Skin epidermis (tissue), 12 donors: ENCODE data around the gene MAN2B2.
"Not testable (repeated sequence)": the region's sequence is repeated elsewhere in the genome, so short reads cannot be mapped to it uniquely, and the experiment has no call there.

Experiments
- H3K27ac ChIP-seq, 21 experiments: fragments of 200-600 bp; sonication (generic) in 11 of 21; one replicate each; pipeline ENCODE4 v1.5.0; 2020; ENCODE audit warnings: mild to moderate bottlenecking in 3 of 21, inconsistent platforms in 2 of 21, moderate library complexity in 2 of 21
- H3K4me3 ChIP-seq, 7 experiments: fragments of 200-600 bp; sonication (generic) in 2 of 7; one replicate each; pipeline ENCODE4 v1.5.0; 2020; ENCODE audit warnings: inconsistent platforms in 2 of 7, mild to moderate bottlenecking in 2 of 7, moderate library complexity in 1 of 7

Gene MAN2B2

GRCh38 chr4:6633091-6633906, 58.3 kb downstream of the MAN2B2 start:
- Histone ChIP-seq H3K27ac (no peak overlapping the region), H3K4me3 (no peak overlapping the region)

- Histone ChIP-seq H3K4me3 (no peak overlapping the region), H3K27ac (no peak overlapping the region)
Observed at GRCh38 chr4:6634746-6635145, 59.8 kb downstream of the MAN2B2 start.

GRCh38 chr4:6639137-6639680, 64.2 kb downstream of the MAN2B2 start:
- H3K4me3 ChIP-seq: no peak overlapping the region

GRCh38 chr4:6640292-6641163, 65.5 kb downstream of the MAN2B2 start, which contains the start of gene MRFAP1:
MRFAP1 (plus strand) TSS chr4:6640685; CDS start chr4:6640863, 178 bp downstream.
- peak within 1 kb of the TSS; percentile 61 to 98 (median 88) for H3K4me3 ChIP-seq

More at GRCh38 chr4:6639137-6639680, 64.2 kb downstream of the MAN2B2 start:
- H3K27ac ChIP-seq: peak overlapping the region in 1 of 21 experiments; percentile 79

GRCh38 chr4:6641164-6641970, 66.4 kb downstream of the MAN2B2 start:
- Histone ChIP-seq H3K27ac (peak overlapping the region; percentile 66 to 97 (median 90)), H3K4me3 (peak overlapping the region; percentile 61 to 98 (median 88))

More at GRCh38 chr4:6640292-6641163, 65.5 kb downstream of the MAN2B2 start, which contains the start of gene MRFAP1:
- peak within 1 kb of the TSS; percentile 66 to 97 (median 90) for H3K27ac ChIP-seq

- peak overlapping the region in 17 of 21 experiments; percentile 75 to 97 (median 91) for H3K27ac ChIP-seq
- peak overlapping the region; percentile 61 to 98 (median 88) for H3K4me3 ChIP-seq
Observed at GRCh38 chr4:6641971-6642320, 67.0 kb downstream of the MAN2B2 start.

- no peak overlapping the region for H3K4me3 ChIP-seq
- no peak overlapping the region for H3K27ac ChIP-seq
Observed at GRCh38 chr4:6643141-6643847, 68.3 kb downstream of the MAN2B2 start.

- H3K4me3 ChIP-seq: no peak overlapping the region
- H3K27ac ChIP-seq: no peak overlapping the region
Observed at GRCh38 chr4:6644792-6645530, 70.0 kb downstream of the MAN2B2 start.

- Histone ChIP-seq H3K27ac (no peak overlapping the region), H3K4me3 (no peak overlapping the region)
Observed at GRCh38 chr4:6647169-6647568, 72.2 kb downstream of the MAN2B2 start.

GRCh38 chr4:6647582-6648230, 72.7 kb downstream of the MAN2B2 start:
- Histone ChIP-seq H3K4me3 (no peak overlapping the region), H3K27ac (no peak overlapping the region)

GRCh38 chr4:6649216-6649615, 74.2 kb downstream of the MAN2B2 start:
- H3K27ac ChIP-seq: no peak overlapping the region

GRCh38 chr4:6654211-6654610, 79.2 kb downstream of the MAN2B2 start:
- H3K4me3 ChIP-seq, H3K27ac ChIP-seq: not testable (repeated sequence)

More at GRCh38 chr4:6649216-6649615, 74.2 kb downstream of the MAN2B2 start:
- H3K4me3 ChIP-seq: no peak overlapping the region

GRCh38 chr4:6655291-6655690, 80.3 kb downstream of the MAN2B2 start:
- H3K4me3 ChIP-seq, H3K27ac ChIP-seq: not testable (repeated sequence)

- Histone ChIP-seq H3K27ac (no peak overlapping the region), H3K4me3 (no peak overlapping the region)
Observed at GRCh38 chr4:6655924-6656323, 80.9 kb downstream of the MAN2B2 start.

- Histone ChIP-seq H3K4me3 (no peak overlapping the region), H3K27ac (no peak overlapping the region)
Observed at GRCh38 chr4:6657242-6658208, 82.5 kb downstream of the MAN2B2 start.

GRCh38 chr4:6658209-6658595, 83.2 kb downstream of the MAN2B2 start:
- peak overlapping the region in 4 of 7 experiments; percentile 30 to 39 (median 32) for H3K4me3 ChIP-seq
- peak overlapping the region in 15 of 21 experiments; percentile 18 to 72 (median 44) for H3K27ac ChIP-seq
